ENCODE measurements around the gene HEMGN.

The HEMGN gene

DNA sequence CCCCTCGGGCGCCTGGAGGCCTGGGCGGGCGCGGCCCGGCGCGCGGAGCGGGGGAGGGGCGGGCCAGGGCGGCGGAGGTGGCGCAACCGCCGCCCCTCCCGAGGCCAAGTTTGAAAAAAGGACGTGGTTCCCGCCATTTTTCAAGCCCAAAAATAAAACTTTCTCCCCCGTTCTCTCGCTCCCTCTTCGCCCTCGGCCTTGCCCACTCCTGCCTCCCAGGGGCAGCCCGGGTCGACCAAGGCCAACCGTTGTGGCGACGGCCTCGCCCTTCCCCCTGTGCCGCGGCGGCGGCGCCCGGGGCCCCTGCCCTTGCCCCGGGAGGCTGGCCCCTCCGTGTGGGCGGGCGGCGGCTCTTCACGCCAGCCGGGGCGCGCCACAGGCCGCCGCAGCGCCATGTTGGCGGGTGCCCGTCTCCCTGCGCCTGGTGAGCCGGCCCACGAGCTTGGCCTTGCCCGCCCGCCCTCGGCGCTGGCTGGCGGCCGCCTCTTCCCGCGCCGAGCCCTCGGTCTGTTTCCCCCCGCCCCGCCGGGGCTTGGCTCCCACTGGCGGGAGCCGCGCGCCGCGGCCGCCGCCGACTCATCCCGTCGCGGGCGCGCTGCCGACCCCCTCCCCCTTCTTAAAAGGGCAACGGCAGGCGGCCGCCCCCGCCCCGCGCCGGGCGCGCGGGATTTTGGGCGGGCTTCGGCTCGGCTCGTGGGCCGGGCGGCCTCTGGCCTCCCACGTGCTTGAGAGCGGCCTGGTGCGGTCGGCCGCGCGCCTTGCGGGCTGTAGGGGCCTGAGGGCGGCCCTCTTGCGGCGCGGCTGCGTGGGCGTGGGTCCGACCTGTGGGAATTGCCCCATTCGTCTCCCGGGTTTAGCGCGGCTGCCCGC is 46.5 kb upstream of the HEMGN start:
- peak overlapping the region; percentile 99 for H3K9ac ChIP-seq (ENCODE audit: low read length)
- H3K27me3 ChIP-seq (replicated peaks; ENCODE audit: insufficient read depth, low read length) = no peaks in the 10 kb centered on the region
- H3K4me3 ChIP-seq (ENCODE audit: low read length) = peak overlapping the region; percentile 66
- H3K9me3 ChIP-seq (replicated peaks; ENCODE audit: insufficient read depth, low read length) = no peaks in the 10 kb centered on the region
- H3F3A ChIP-seq (ENCODE audit: insufficient read depth, low read length) = 0 out of 2 replicates have a peak, but pooled peaks cover 6% of the 10 kb centered on the region
- H3K36me3 ChIP-seq (replicated peaks; ENCODE audit: insufficient read depth, low read length) = no peaks in the 10 kb centered on the region
- H3K9me2 ChIP-seq (replicated peaks; ENCODE audit: insufficient read depth, low read length) = no peaks in the 10 kb centered on the region
- H4K20me1 ChIP-seq (ENCODE audit: insufficient read depth, low read length) = peaks cover 28% of the 10 kb centered on the region
- TF ChIP-seq, protein P1, sequence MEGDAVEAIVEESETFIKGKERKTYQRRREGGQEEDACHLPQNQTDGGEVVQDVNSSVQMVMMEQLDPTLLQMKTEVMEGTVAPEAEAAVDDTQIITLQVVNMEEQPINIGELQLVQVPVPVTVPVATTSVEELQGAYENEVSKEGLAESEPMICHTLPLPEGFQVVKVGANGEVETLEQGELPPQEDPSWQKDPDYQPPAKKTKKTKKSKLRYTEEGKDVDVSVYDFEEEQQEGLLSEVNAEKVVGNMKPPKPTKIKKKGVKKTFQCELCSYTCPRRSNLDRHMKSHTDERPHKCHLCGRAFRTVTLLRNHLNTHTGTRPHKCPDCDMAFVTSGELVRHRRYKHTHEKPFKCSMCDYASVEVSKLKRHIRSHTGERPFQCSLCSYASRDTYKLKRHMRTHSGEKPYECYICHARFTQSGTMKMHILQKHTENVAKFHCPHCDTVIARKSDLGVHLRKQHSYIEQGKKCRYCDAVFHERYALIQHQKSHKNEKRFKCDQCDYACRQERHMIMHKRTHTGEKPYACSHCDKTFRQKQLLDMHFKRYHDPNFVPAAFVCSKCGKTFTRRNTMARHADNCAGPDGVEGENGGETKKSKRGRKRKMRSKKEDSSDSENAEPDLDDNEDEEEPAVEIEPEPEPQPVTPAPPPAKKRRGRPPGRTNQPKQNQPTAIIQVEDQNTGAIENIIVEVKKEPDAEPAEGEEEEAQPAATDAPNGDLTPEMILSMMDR (IDR thresholded peaks at IDR 0.05; ENCODE audit: low read length) = no peak
- TF ChIP-seq EZH2 (optimal IDR thresholded peaks at IDR 0.05; ENCODE audit: low read depth, low read length) (no peak), EZH2phosphoT487 (IDR thresholded peaks at IDR 0.05; ENCODE audit: low read length) (no peak)
- H3K4me1 ChIP-seq (ENCODE audit: low read length) = peaks cover 18% of the 10 kb centered on the region
- no peak overlapping the region for H2AFZ ChIP-seq (ENCODE audit: low read length)
- DNase-seq = peak; percentile 79
- peaks cover 56% of the 10 kb centered on the region for H3K79me2 ChIP-seq (ENCODE audit: low read length)
- peak overlapping the region; percentile 80; the same call in 1 of the 2 replicates for H3K27ac ChIP-seq (ENCODE audit: low read length)
- peak overlapping the region; percentile 80; the same call in 1 of the 2 replicates for H3K4me2 ChIP-seq (ENCODE audit: low read depth, low read length)

DNA sequence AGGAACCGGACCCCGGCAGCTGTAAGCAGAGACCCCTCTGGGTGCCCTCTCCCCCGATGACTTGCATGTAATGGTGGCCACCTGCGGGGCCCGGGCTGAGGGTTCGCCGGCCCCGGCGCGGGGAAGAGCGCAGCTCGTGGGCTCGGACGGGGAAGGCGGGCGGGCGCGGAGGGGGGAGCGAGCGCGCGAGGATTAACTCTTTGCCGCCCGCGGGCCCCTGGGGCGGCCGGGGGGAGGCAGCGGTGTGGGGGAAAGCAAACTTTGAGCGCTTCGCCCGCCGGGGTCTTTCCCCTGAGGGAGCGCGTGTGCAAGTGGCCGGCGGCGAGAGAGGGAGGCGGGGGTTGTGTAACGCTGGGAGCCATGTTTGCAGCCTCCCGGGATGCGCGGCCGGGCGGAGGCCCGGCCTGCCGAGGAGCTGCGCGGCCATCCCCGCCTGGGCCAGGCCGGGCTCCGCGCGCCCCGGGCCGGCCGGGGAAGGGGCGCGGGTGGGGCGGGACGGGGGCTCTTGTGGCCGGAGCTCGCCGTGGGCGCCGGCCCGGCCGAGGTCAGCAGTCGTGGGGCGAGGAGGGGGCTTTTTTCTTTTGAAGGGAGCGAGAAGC is 45.7 kb upstream of the HEMGN start:
- Histone ChIP-seq H3K36me3 (replicated peaks; ENCODE audit: insufficient read depth, low read length) (no peaks in the 10 kb centered on the region), H3K27ac (ENCODE audit: low read length) (peak overlapping the region; percentile 85; the same call in 1 of the 2 replicates), H3K4me3 (ENCODE audit: low read length) (peak overlapping the region; percentile 89), H3K79me2 (ENCODE audit: low read length) (peaks cover 49% of the 10 kb centered on the region), H3K9me2 (replicated peaks; ENCODE audit: insufficient read depth, low read length) (no peaks in the 10 kb centered on the region), H3K4me1 (ENCODE audit: low read length) (peaks cover 18% of the 10 kb centered on the region), H4K20me1 (ENCODE audit: insufficient read depth, low read length) (peaks cover 21% of the 10 kb centered on the region), H3F3A (ENCODE audit: insufficient read depth, low read length) (0 out of 2 replicates have a peak, but pooled peaks cover 6% of the 10 kb centered on the region), H3K27me3 (replicated peaks; ENCODE audit: insufficient read depth, low read length) (no peaks in the 10 kb centered on the region), H3K9ac (ENCODE audit: low read length) (peak overlapping the region; percentile 99), H2AFZ (ENCODE audit: low read length) (peak overlapping the region; percentile 58), H3K9me3 (replicated peaks; ENCODE audit: insufficient read depth, low read length) (no peaks in the 10 kb centered on the region), H3K4me2 (ENCODE audit: low read depth, low read length) (peak overlapping the region; percentile 37; the same call in 1 of the 2 replicates)
- TF ChIP-seq, protein P1 (IDR thresholded peaks at IDR 0.05; ENCODE audit: low read length) = no peak
- TF ChIP-seq EZH2phosphoT487 (IDR thresholded peaks at IDR 0.05; ENCODE audit: low read length) (no peak), EZH2 (optimal IDR thresholded peaks at IDR 0.05; ENCODE audit: low read depth, low read length) (no peak)
- DNase-seq = peak; percentile 62

- H3K4me2 ChIP-seq (ENCODE audit: low read depth, low read length) = peak within 1 kb of the TSS; percentile 82
- H3F3A ChIP-seq (ENCODE audit: insufficient read depth, low read length) = 0 out of 2 replicates have a peak, but pooled peaks cover 6% of the 10 kb centered on the region
- H3K9me2 ChIP-seq (replicated peaks; ENCODE audit: insufficient read depth, low read length) = no peaks in the 10 kb centered on the region
- peaks cover 16% of the 10 kb centered on the region for H3K4me1 ChIP-seq (ENCODE audit: low read length)
- peaks cover 15% of the 10 kb centered on the region for H4K20me1 ChIP-seq (ENCODE audit: insufficient read depth, low read length)
- peak; percentile 92 for DNase-seq
- TF ChIP-seq, protein P1 (IDR thresholded peaks at IDR 0.05; ENCODE audit: low read length) = peak; percentile 51
- TF ChIP-seq EZH2phosphoT487 (IDR thresholded peaks at IDR 0.05; ENCODE audit: low read length) = no peak
- no peaks in the 10 kb centered on the region for H3K36me3 ChIP-seq (replicated peaks; ENCODE audit: insufficient read depth, low read length)
- H3K9me3 ChIP-seq (replicated peaks; ENCODE audit: insufficient read depth, low read length) = no peaks in the 10 kb centered on the region
- H3K27ac ChIP-seq (ENCODE audit: low read length) = peak within 1 kb of the TSS; percentile 85; the same call in 1 of the 2 replicates
- peak within 1 kb of the TSS; percentile 91 for H2AFZ ChIP-seq (ENCODE audit: low read length)
- peak within 1 kb of the TSS; percentile 99 for H3K9ac ChIP-seq (ENCODE audit: low read length)
- no peaks in the 10 kb centered on the region for H3K27me3 ChIP-seq (replicated peaks; ENCODE audit: insufficient read depth, low read length)
- peak within 1 kb of the TSS; percentile 89 for H3K4me3 ChIP-seq (ENCODE audit: low read length)
- H3K79me2 ChIP-seq (ENCODE audit: low read length) = peaks cover 42% of the 10 kb centered on the region
Measured at GRCh38 chr9:97982683-97983588, 45.0 kb upstream of the HEMGN start, which contains the start of gene ANP32B. Gene ANP32B (plus strand): TSS chr9:97983341. CDS start chr9:97983556, 215 bp downstream.
